Measurements from ENCODE around the gene OSGIN1.
A peak's percentile ranks its signal among the peaks of the same experiment; 100 is the strongest.

Gene OSGIN1

DNA sequence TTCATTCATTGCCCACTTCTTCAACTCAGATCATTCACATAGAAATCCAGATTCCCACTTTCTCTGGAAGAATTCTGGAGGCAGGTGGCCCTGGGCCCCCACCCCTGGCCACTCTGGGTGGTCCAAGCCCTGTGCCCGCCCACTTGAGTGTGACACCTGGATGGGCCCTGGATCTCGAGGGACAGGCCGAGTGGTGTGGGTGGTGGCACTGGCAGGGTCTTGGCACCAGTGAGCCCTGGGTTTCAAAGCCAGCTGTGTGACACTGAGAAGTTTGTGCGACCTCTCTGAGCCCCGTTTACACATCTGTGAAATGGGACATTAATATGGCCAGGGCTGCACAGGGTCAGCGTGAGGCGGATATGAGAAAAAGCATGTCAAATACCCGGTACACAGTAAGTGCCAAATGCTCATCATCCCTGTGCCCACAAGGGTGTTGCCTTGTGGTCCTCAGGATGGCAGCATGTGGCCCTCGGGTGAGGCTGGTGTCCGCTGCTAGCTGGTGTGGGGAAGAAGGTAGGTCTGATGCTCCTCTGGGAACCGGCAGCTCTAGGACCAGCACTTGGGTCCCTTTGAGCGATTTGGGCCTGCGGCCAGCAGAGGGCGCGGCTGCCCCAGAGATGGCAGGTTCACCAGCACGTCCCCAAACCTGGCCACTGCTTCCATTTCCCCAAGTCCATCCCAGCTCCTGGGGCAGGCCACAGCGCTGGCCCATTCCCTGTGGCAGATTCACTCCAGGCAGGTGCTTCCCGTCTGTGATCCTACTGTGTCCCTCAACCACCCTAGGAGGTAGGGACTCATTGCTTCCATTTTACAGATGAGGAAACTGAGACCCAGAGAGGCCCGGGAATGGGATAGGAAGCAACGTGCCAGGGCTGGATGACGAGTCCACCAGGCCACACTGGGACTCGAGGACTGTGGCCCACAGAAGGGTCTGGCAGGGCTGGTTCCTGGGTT lies 3.6 kb downstream of the OSGIN1 start:
- DNase-seq (ENCODE audit: low read depth in 1 of 2, low spot score in 1 of 2), result peak; percentile 44 to 68

DNA sequence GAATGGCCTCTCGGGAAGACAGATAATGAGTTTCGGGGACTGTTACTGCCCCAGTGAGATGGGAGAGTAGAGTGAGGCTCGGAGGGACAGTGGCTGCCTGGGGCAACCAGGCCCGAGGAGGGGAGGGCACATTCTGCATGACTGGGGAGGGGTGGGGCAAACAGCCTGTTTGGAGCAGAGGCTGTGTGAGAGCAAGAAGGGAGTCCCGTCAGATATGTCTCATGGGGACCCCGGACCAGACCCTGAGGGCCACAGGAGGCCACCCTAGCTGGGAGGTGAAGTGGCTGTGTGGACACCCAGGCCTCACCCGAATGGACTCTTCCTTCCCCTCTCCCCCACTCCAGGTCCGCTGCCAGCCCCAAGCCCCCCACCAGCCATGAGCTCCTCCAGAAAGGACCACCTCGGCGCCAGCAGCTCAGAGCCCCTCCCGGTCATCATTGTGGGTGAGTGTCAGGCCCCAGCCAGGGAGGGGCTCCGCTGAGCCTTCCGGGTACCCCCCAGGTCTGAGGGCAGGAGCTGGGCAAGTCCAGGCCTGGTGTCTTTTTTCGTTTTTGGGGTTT lies 4.3 kb downstream of the OSGIN1 start:
- DNase-seq (ENCODE audit: low read depth in 1 of 2, low spot score in 1 of 2), result no peak

DNA sequence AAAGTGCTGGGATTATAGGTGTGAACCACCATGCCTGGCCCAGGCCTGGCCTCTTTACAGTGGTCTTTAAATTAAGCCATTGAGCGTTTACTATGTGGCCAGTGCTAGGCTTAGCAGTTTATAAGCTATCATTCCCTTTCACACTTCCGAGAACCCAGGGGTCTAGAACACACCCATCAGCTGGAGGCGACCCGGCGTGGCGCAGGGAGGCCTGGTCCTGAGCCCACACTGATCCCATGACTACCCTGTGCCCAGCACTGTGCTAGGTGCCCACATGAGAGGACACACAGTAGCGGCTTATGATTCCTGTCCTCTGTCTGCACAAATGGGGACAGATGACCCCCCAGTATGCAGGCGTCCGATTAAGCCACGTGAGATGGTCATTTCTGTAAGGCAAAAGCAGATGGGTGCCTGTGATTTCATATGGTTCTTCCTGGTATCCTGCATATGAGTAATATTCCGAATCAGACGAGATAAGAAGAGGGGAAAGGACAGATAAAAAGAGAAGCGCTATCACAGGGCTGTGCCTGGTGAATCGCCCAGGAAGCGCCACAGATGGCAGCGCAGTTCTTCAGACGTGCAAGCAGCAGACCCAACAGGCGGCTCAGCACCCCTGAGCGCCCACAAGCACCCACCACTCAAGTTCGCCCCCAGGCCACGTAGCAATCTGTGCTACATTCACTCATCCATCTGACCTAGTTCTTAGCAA lies 5.3 kb downstream of the OSGIN1 start:
- DNase-seq (ENCODE audit: low read depth in 1 of 2, low spot score in 1 of 2), result no peak

DNA sequence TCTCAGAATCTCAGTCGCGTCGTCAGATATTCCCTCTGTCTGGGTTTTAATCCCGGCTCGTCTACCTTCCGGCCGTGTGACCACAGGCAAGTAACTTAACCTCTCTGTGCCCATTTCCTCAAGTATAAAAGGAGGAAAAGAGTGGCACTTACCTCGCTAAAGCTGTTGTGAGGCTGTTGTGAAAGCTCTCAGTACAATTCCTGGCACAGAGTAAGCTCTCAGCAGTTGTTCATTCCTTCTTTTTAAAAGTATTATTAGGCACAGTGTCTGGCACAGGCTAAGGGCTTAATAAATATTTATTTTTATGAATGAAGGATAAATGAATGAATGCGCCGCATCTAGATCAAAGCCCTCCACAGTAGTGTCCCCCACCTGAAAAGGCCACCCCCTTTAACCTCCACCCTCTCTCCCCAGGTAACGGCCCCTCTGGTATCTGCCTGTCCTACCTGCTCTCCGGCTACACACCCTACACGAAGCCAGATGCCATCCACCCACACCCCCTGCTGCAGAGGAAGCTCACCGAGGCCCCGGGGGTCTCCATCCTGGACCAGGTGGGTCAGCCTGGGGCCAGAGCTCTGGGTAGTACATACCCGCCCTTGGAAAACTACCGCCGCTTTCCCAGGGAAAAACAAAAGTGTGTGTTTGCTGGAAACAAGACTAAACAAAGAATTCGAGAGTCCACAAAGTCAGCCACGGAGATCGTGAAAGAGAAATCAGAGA lies 6.0 kb downstream of the OSGIN1 start:
- DNase-seq (ENCODE audit: low read depth in 1 of 2, low spot score in 1 of 2), result no peak

DNA sequence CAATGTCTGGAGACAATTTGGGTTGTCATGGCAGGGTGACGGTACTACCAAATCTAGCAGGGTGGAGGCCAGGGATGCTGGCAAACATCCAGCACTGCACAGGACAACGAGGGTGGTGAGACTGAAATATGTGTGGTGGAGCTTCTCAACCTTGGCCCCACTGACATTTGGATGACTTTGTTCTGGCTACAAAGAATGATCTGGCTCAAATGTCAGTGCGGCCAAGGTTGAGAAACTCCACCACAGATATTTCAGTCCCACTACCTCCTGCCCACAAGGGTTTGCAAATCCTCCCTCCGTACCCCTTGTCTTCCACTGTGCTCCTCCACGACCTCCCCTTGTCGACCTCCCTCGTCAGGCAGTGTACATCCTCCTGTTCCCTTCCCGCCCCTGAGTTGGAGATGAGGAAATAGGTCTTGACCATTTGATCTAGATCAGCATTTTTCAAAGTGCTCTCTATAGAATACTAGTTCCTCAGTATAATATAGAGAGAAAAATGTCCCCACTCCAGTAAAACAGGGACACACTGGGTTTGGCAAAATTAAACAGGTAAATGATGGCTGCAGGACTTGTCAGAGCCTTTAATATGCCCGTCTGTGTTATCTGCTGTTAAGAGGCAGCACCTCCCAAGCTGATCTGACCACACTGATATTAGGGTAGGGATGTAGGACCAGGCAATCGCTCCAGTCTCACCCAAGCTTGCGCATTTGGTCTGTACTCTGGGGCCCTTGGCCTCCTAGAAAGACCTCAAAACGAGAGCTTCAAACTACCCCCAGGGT lies 6.8 kb downstream of the OSGIN1 start:
- DNase-seq (ENCODE audit: low read depth in 1 of 2, low spot score in 1 of 2), result no peak

DNA sequence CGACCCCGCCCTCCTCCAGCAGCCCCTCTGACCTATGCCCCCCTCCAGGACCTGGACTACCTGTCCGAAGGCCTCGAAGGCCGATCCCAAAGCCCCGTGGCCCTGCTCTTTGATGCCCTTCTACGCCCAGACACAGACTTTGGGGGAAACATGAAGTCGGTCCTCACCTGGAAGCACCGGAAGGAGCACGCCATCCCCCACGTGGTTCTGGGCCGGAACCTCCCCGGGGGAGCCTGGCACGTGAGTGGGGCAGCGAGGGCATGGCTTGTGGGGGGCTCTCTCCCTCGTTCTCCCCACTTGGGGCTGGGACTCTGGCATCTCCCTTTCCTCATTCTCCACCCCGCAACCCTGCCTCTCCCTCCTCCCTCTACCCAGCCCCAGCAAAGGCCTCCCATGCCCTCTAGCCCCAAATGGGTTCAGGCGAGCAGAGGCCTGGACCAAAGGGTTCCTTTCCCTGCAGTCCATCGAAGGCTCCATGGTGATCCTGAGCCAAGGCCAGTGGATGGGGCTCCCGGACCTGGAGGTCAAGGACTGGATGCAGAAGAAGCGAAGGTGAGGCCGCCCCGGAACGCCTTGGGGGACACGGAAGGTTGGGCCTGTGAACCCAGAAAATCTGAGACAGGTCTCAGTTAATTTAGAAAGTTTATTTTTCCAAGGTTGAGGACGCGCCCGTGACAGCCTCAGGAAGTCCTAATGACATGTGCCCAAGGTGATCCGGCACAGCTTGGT lies 7.6 kb downstream of the OSGIN1 start:
- no peak for DNase-seq (ENCODE audit: low read depth in 1 of 2, low spot score in 1 of 2)

DNA sequence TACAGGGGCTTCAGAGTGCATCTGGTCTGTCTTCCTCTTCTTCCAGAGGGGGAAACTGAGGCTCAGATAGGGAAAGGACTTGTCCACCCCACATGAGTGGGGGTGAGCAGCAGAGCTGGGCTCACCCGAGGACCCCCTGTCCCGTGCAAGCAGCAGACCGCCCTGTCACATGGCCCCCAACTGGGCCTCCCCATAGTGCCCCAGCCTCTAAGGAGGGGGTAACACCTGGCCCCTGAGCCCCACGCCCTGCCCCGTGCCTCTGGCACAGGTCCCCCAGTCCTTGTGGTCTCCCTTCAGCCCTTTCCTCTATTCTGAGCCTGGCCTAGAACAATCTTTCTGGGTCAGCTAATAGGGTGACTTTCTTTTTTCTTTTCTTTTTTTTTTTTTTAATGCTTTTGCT lies 8.6 kb downstream of the OSGIN1 start:
- DNase-seq (ENCODE audit: low read depth in 1 of 2, low spot score in 1 of 2), result no peak

DNA sequence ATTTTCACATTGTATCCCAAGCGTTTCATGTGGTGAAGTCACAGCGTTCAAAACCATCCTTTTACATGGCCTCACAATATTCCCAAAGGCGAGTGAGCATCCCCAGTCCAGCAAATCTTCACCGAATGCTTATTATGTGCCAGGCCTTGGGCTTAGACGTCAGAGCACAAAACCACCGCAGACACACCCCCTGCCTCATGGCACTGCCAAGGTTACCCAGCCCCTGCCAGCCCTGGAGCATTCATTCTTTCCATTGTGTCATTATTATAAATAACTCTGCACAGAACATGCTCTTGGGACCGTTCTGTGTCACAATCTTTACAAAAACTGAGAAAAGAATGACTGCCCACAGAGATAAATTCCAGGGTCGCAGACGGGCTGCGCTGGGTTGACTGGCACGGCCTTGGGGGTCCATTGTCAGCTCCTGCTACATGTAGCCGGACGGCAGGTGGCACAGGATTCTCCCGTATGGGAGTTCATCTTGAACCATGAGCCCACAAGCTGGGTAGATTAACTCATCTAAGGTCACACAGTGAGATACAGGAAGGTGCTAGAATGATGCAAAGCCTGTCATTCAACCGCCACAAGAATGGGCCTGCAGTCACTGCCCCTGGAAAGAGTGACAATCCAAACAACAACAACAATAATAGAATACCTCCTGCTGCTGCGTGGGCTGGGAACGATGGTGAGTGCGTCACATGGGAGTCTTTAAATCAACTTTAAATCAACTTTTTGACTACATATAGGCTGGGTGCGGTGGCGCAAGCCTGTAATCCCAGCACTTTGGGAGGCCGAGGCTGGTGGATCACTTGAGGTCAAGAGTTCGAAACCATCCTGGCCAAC lies 10.5 kb downstream of the OSGIN1 start:
- DNase-seq (ENCODE audit: low read depth in 1 of 2, low spot score in 1 of 2), result no peak

DNA sequence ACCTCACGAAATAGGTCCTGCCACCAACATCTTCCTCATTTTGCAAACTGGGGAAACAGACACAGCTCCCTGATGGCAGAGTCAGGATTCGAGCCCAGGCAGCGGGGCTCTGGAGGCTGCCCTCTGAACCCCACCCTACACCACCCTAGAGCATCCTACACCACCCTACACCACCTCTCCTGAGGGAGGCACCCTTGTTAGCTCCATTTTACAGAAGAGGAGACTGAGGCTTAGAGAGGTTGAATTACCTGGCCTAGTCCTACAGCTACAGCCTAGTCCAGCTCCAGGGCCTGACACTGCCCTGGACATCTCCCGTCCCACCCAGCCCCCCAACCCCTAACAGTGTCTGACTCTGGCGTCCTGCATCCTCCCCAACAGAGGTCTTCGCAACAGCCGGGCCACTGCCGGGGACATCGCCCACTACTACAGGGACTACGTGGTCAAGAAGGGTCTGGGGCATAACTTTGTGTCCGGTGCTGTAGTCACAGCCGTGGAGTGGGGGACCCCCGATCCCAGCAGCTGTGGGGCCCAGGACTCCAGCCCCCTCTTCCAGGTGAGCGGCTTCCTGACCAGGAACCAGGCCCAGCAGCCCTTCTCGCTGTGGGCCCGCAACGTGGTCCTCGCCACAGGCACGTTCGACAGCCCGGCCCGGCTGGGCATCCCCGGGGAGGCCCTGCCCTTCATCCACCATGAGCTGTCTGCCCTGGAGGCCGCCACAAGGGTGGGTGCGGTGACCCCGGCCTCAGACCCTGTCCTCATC lies 11.8 kb downstream of the OSGIN1 start:
- DNase-seq (ENCODE audit: low read depth in 1 of 2, low spot score in 1 of 2), result no peak

DNA sequence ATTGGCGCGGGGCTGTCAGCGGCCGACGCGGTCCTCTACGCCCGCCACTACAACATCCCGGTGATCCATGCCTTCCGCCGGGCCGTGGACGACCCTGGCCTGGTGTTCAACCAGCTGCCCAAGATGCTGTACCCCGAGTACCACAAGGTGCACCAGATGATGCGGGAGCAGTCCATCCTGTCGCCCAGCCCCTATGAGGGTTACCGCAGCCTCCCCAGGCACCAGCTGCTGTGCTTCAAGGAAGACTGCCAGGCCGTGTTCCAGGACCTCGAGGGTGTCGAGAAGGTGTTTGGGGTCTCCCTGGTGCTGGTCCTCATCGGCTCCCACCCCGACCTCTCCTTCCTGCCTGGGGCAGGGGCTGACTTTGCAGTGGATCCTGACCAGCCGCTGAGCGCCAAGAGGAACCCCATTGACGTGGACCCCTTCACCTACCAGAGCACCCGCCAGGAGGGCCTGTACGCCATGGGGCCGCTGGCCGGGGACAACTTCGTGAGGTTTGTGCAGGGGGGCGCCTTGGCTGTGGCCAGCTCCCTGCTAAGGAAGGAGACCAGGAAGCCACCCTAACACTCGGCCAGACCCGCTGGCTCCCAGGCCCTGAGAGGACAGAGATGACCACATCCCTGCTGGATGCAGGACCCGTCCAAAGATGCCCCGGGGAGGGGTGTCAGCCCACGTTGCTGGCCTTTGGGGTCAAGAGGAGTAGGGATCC lies 12.6 kb downstream of the OSGIN1 start:
- no peak for DNase-seq (ENCODE audit: low read depth in 1 of 2, low spot score in 1 of 2)

DNA sequence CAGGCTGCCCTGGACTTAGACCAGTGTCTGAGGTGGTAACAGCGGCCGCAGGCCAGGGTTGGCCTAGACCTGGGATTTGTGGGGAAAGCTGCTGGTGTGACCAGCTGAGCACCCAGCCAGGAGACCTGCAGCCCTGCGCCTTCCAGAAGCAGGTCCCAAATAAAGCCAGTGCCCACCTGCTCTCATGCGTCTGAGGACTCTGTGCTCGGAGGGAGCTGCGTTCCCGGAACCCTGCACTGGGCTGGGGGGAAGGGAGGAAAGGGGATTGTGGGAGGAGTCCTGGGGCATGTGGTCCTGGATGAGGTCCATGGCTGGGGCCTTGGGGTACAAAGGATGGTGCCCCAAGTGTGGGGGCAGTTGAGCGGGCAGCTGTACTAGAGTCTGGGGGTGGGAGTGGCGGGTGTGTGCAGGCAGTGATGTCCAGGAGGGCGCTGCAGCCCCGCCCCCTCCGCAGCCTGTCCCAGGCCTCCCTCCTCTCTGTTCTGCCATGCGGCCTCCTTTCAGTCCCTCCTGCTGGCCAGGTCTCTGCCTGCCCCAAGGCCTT lies 13.2 kb downstream of the OSGIN1 start:
- DNase-seq (ENCODE audit: low read depth in 1 of 2, low spot score in 1 of 2), result no peak

DNA sequence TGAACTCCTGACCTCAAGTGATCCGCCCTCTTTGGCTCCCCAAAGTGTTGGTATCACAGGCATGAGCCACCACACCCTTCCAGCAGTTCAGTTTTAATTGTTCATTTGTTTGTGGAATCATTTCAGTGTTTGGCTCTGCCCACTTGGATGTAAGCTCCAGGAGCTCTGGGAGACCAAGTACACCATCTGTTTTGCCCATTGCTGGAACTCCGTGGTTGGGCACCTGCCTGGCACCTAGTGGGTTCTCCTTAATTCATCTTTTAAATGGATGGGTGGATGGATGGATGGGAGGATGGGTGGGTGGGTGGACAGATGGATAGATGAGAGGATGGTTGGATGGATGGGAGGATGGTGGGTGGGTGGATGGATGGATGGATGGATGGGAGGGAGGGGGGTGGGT lies 14.1 kb downstream of the OSGIN1 start:
- DNase-seq (ENCODE audit: low read depth in 1 of 2, low spot score in 1 of 2), result no peak

DNA sequence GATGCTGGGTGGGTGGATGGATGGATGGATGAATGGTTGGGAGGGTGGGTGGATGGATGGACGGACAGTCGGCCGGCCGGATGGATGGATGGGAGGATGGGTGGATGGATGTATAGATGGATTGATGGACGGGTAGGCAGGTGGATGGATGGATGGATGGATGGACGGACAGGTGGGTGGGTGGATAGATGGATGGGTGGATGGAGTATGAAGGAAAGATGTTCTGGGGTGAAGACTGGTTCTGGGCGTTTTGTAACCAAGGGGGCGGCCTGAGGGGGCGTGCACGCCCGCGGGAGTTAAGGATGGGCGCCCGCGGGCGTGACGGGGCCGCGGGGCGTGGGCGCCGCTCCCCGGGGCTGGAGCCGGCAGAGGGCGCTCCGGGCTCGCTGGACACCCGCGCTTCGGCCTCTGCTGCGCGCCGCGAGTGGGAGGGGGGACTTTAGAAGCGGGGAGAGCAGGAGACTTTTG lies 14.8 kb downstream of the OSGIN1 start, which contains the start of gene NECAB2:
Gene NECAB2, plus strand, starts transcription at position 407 of the 468 bp plus-strand sequence. CDS start 405 bp downstream, outside the sequence.
- no peak for DNase-seq (ENCODE audit: low read depth in 1 of 2, low spot score in 1 of 2)

DNA sequence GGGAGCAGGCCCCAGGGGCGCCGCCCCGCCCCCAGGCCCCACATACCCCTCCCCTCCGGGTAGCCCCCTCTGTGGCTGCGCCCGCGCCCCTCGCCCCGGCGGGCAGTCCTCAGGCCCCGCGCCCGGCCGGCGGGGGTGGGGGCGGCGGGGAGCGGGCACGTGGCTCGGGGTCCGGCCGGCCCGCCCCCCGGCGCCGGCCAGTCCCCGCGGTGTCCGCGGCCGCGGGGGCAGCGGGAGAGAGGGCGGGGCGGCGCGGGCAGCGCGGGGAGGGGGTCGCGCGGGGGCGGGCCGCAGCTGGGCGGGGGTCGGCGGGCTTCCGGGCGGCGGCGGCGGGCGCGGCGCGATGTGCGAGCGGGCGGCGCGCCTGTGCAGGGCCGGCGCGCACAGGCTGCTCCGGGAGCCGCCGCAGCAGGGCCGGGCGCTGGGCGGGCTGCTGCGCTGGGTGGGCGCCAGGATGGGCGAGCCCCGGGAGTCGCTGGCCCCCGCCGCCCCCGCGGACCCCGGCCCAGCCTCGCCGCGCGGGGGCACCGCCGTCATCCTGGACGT lies 15.3 kb downstream of the OSGIN1 start:
- DNase-seq (ENCODE audit: low read depth in 1 of 2, low spot score in 1 of 2), result no peak

DNA sequence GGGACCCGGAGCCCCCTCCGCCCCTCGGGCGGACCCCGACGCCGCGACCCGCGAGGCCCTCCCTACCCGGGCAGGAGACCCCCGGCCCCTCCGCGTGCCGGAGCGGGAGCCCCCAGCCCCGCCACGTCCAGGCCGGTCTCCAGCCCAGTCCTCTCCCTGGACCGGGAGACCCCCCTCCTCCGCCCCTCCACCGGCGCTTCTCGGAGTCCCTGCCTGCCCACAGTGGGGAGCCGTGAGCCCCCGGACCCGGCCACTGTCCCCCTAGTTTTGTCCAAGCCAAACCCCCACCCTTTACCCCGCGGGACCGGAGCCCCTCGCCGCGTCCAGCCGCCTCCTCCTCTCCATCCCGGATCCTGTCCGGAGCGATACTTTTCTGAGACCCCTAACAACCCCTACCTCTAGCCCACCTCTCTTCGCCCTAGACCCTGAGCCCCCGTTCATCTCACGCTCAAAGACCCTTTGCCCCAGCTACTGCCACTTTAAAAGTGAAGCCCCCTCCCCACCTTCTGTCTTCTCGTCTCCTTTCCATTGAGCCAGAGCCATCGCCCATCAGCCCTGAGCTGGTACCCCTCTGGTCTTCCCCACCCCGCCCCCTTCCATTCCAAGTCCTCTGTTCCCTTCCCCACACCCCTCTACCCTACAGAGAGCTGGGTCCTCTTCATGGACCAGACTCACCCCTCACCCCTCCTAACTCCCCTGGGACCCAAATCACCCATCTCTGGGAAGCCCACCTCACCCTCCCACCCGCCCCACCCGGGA lies 16.0 kb downstream of the OSGIN1 start:
- no peak for DNase-seq (ENCODE audit: low read depth in 1 of 2, low spot score in 1 of 2)

DNA sequence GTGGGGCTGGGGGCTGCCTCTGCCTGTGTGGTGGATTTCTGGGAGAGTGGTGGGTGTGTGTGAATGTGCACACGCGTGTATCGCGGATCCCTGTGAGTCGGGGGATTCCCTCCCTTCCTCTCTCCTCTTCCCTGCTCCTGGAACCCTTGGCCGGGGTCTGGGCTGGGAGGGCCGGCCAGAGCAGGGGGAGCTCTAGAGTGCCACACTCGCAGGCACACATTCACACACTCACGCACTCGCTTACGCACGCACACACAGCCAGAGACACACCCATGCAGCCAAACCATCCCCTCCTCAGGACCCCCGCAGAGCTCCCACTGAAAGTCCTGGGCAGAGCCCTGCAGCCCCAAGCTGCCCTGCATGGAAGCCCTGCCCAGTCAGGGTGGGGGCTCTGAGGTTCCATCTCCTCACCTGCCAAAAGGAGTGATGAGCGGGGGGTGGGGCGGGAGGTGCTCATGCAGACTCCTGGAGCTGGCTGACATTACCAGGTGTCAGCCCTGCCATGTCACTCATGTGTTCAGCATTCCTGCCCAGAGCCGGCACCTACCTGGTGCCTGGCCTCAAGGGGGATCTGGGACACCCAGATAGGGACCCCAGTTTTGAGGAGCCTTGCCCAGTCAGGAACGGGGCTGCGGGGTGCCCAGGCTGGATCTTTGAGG lies 16.9 kb downstream of the OSGIN1 start:
- no peak for DNase-seq (ENCODE audit: low read depth in 1 of 2, low spot score in 1 of 2)
